Activated naive CD8-positive, alpha-beta T cell treated with anti-CD3 and anti-CD28 coated beads, Interleukin-2, amount 50 U/mL, for 16 hours (primary cell): Measurements from ENCODE around the gene RAB7A.
"Not testable (repeated sequence)": the region's sequence is repeated elsewhere in the genome, so short reads cannot be mapped to it uniquely, and the experiment has no call there.

ENCODE experiments used
- DNase-seq: peaks from one replicate; pipeline ENCODE4 v3.0.0-alpha.2; 2020; ENCODE audit warnings: low read depth, low spot score

RAB7A gene

DNA sequence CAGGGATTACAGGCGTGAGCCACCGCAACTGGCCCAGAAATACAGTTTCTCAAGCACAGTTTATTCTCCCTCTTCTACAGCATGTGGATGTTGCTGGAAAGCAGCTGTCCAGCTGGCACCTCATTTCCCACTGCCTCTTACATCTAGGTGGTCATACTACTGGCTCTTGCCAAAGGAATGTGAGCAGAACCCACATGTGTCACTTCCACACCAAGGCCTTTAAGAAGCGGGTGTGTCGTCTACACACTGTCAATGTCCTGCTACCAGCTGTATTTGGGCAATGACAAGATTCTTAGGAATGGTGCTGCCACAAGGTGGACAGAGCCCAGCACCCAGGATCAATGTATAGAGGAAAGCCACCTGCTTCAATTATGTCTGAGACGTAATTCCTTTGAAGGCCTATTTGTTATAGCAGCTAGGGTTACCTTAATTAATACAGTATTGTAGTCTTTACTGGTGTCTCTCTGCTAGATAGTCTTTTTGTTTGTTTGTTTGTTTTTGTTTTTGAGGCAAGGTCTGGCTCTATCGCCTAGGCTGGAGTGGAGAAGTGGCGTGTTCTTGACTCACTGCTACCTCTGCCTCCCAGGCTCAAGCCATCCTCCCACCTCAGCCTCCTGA is 15.1 kb upstream of the RAB7A start:
- no peak for DNase-seq

GRCh38 chr3:128712848-128713247 is 13.1 kb upstream of the RAB7A start:
- no peak for DNase-seq

DNA sequence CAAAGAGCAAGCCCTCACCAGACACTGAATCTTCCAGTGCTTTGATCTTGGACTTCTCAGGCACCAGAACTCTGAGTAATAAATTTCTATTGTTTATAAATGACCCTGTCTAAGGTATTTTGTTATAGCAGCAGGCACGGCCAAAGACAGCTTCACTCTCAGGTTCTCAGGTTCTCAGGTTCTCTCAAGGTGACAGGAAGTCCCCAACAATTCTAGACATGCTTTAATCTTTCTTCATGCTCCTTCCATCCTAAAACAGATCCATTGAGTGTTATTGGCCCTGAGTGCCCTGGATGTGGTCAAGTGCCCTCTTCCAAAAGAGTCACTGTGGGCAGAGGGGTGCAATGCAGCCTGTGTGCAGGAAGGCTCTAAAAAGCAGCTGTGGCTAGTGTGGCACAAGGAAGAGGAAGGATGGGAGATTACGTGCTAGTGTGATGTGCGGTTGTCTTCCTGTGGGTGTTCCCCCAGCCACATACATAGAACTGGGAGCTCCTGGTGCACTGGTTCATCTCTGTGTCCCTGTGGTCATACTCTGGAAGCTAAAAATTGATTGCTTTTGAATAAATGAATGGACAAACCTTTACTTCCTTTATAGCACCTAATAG is 11.0 kb upstream of the RAB7A start:
- DNase-seq: no peak

GRCh38 chr3:128718892-128719291 is 7.1 kb upstream of the RAB7A start:
- DNase-seq: not testable (repeated sequence)

DNA sequence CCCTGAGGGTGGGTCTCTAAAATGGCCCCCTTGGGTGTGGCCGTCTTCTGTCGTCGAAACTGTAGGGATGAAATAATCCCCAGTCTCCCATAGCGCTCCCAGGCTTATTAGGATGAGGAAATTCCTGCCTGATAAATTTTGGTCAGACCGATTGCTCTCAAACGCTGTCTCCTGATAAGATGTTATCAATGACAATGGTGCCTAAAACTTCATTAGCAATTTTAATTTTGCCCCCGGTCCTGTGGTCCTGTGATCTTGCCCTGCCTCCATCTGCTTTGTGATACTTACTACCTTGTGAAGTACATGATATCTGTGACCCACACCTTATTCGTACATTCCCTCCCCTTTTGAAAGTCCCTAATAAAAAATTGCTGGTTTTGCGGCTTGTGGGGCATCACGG is 5.1 kb upstream of the RAB7A start:
- no peak for DNase-seq

DNA sequence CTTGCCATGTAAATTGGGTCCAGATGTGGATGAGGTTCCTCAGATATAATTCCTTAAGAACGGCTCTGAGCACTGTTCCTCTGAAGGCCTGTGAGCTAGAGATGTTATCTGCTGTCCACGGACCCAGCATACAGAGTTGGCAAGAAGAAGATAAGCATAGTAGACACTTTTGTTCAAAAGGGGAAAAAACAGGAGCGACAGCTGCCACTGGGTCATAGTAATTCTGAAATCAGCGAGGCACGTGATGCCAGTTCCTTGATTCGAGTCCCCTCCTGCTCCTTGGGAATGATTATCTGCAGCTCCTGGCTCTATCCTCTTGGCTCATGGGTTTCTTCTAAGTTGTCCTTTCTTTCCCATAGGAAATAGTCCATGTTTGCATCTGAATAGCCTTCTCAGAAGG is 2.5 kb upstream of the RAB7A start:
- no peak for DNase-seq

DNA sequence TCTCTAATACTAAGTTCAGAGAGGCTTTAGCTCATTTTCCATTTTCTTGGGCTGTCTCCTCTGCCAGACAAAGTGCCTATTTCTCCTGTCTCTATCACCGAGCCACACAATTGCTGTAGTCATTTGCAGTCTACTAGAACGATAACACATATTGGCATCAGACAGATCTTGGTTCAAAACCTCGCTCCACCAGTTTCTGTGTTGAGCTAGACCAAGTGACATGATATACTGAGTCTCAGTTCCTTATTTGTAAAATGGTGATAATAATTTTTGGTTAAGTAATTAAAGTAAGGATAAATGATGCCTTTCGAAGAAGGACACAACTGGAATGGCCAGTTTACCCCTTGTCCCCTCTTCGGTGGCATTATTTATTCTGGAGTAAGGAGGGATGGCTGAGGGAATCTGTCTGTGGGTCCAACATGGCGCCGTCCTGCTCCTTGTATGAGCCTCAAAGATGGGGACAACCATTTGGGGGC is 398 bp upstream of the RAB7A start:
- DNase-seq: no peak

GRCh38 chr3:128727059-128727458 is 1.1 kb downstream of the RAB7A start:
- no peak for DNase-seq

GRCh38 chr3:128727485-128727884 is 1.5 kb downstream of the RAB7A start:
- no peak for DNase-seq

GRCh38 chr3:128727996-128728395 is 2.0 kb downstream of the RAB7A start:
- DNase-seq: no peak

GRCh38 chr3:128728521-128728920 is 2.5 kb downstream of the RAB7A start:
- not testable (repeated sequence) for DNase-seq

DNA sequence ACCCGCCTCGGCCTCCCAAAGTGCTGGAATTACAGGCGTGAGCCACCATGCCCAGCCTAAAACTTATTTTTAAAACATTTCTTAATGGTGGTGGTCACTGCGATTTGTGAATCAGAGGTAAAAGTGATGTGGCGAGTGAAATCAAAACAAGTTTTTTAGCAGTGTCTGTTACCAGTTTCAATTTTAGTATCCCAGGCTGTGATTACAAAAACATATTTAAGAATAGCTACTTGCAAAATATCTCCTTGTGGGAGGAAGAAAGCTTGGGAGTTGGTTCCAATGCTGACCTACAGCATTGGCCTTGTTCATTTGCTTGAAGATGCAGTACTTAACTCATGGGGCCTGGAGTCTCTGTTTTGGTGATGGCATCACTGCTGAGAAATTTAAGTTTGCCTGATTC is 4.5 kb downstream of the RAB7A start:
- no peak for DNase-seq

- no peak for DNase-seq
These were observed 8.7 kb downstream of the RAB7A start for GRCh38 chr3:128734523-128735189.

DNA sequence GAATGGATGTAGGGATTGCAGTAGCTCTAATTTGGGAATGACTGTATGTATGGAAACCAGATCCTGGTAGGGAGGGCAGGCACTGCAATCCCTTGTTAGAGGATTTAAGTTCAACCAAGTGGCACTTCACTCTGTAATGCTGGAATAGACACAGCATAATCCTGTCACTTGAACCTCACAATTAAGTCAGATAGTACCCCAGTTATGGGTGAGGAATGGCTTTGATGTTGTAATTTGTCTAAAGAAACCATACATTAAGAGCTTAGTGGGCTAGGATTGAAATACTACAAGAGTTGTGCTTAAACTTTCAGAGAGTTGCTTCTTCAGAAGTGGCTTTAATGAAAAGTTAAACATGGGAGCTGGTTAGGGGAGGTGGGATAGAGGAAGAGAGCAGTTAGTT is 9.3 kb downstream of the RAB7A start:
- DNase-seq: no peak

- no peak for DNase-seq
These were observed 9.9 kb downstream of the RAB7A start for GRCh38 chr3:128735884-128736283.

DNA sequence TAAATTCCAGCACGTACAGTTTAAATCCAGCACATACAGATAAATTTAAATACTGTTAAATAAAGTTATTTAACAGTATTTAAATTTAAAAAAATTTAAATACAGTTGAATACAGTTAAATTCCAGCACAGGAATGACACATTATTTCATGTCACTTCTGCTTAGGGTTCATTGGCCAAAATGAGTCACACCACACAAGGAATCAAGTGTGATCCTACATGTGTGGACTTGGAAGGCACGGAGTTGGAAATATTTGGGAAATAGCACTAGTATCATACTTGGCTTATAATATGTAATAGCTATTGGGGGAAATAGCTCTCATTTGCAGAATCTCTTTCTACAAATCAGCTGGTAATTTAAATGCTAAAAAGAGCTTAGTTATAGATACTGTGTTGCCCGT is 10.6 kb downstream of the RAB7A start:
- DNase-seq: no peak

DNA sequence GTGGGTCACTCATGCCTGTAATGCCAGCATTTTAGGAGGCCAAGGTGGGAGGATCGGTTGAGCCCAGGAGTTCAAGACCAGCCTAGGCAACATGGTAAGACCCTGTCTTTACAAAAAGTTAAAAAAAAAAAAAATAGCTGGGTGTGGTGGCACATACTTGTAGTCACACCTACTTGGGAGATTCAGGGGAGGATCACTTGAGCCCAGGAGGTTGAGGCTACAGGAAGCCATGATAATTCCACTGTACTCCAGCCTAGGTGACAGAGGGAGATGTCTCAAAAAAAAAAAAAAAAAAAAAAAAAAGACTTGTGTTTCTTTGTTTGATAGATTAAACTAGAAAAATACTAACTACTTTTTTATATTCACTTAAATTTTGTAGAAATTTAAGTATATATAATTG is 14.6 kb downstream of the RAB7A start:
- DNase-seq: no peak

- no peak for DNase-seq
These were observed 17.0 kb downstream of the RAB7A start for GRCh38 chr3:128742821-128743594.

GRCh38 chr3:128745742-128746141 is 19.8 kb downstream of the RAB7A start:
- no peak for DNase-seq

- DNase-seq: no peak
These were observed 20.9 kb downstream of the RAB7A start for GRCh38 chr3:128746881-128747280.

- DNase-seq: no peak
These were observed 22.6 kb downstream of the RAB7A start for GRCh38 chr3:128748557-128748956.

- no peak for DNase-seq
These were observed 23.1 kb downstream of the RAB7A start for GRCh38 chr3:128749035-128749434.
